H1 (cell line): Measurements from ENCODE around the gene CFAP58. TPM values are rescaled to one million over a fixed set of nuclear protein-coding genes. Genes with fewer than 3 reads are reported as not detected.

Experiments
- CTCF ChIA-PET: fragments of 300-600 bp; sonication (Branson Sonifier 250); formaldehyde crosslinking; loops from one replicate; lab custom pipeline; 2021; ENCODE audit not compliant: partially characterized antibody; lab: Charles Lee
- POLR2A ChIA-PET: fragments of 300-600 bp; sonication (Branson Sonifier 250); formaldehyde crosslinking; loops from one replicate; lab custom pipeline; 2021; ENCODE audit warnings: inconsistent platforms; ENCODE audit not compliant: partially characterized antibody; lab: Charles Lee
- DNase-seq, 2 experiments: peaks; one replicate each; pipeline versions ENCODE4 v3.0.0 to v3.0.0-alpha.2; 2010 to 2022; ENCODE audit warnings: low spot score in 2 of 2, low read depth in 1 of 2, mixed read lengths in 1 of 2
- FAIRE-seq: peaks from 2 replicates; lab custom pipeline; 2011; peaks lifted over from hg19 to GRCh38; lab: Jason Lieb, UNC
- H2AFZ ChIP-seq: 2 replicates; pipeline ENCODE4 v1.8.1; 2012; ENCODE audit warnings: low read length, inconsistent platforms
- H2AK5ac ChIP-seq: 2 replicates; pipeline ENCODE4 v1.6.1; 2013; ENCODE audit warnings: low read depth, low read length
- H2BK120ac ChIP-seq: replicated peaks from 2 replicates; pipeline ENCODE3; 2013; ENCODE audit warnings: low read depth, low read length, inconsistent platforms
- H2BK12ac ChIP-seq: 2 replicates; pipeline ENCODE4 v1.6.1; 2013; ENCODE audit warnings: low read depth, low read length
- H2BK15ac ChIP-seq: 2 replicates; pipeline ENCODE4 v1.6.1; 2013; ENCODE audit warnings: low read length
- H2BK20ac ChIP-seq: 2 replicates; pipeline ENCODE4 v1.6.1; 2013; ENCODE audit warnings: low read length
- H2BK5ac ChIP-seq: 2 replicates; pipeline ENCODE4 v1.6.1; 2013; ENCODE audit warnings: low read depth, low read length
- H3K14ac ChIP-seq: 2 replicates; pipeline ENCODE4 v1.6.1; 2013; ENCODE audit warnings: inconsistent platforms; ENCODE audit not compliant: insufficient read length
- H3K18ac ChIP-seq: 2 replicates; pipeline ENCODE4 v1.6.1; 2013; ENCODE audit warnings: low read length; ENCODE audit errors: extremely low read depth
- H3K23ac ChIP-seq: 2 replicates; pipeline ENCODE4 v1.6.1; 2013; ENCODE audit warnings: inconsistent platforms; ENCODE audit not compliant: insufficient read length
- H3K23me2 ChIP-seq: 2 replicates; pipeline ENCODE4 v1.6.1; 2013; ENCODE audit warnings: low read depth, low read length
- H3K27ac ChIP-seq: 2 replicates; pipeline ENCODE4 v1.6.1; 2011; ENCODE audit warnings: low read depth, low read length, inconsistent platforms
- H3K27me3 ChIP-seq, 4 experiments: replicated peaks in 1 of 4; 1 replicate in 1 of 4; 2 replicates in 3 of 4; pipeline versions ENCODE4 v1.6.1 to v1.8.1; 2011 to 2013; ENCODE audit warnings: low read length in 3 of 4, mild to moderate bottlenecking in 3 of 4, inconsistent platforms in 2 of 4, mixed read lengths in 2 of 4, moderate library complexity in 1 of 4; ENCODE audit not compliant: control insufficient read depth in 3 of 4, insufficient read depth in 3 of 4; ENCODE audit errors: extremely low read depth in 1 of 4
- H3K36me3 ChIP-seq, 4 experiments: 2 replicates each; pipeline versions ENCODE4 v1.6.1 to v1.8.1; 2011 to 2013; ENCODE audit warnings: mild to moderate bottlenecking in 4 of 4, low read length in 3 of 4, moderate library complexity in 2 of 4, control low read depth in 1 of 4, inconsistent platforms in 1 of 4; ENCODE audit not compliant: insufficient read depth in 4 of 4, control insufficient read depth in 2 of 4
- H3K4ac ChIP-seq: replicated peaks from 2 replicates; pipeline ENCODE3; 2013; ENCODE audit warnings: low read length, low read depth, mixed read lengths, inconsistent platforms; ENCODE audit not compliant: insufficient read length
- H3K4me1 ChIP-seq, 4 experiments: replicated peaks in 1 of 4; 1 replicate in 1 of 4; 2 replicates in 3 of 4; pipeline versions ENCODE4 v1.6.1 to v1.8.1; 2011 to 2013; ENCODE audit warnings: low read length in 3 of 4, inconsistent platforms in 2 of 4, mixed read lengths in 1 of 4; ENCODE audit not compliant: insufficient read depth in 4 of 4, control insufficient read depth in 3 of 4
- H3K4me2 ChIP-seq, 2 experiments: 2 replicates each; pipeline versions ENCODE4 v1.6.1 to v1.8.1; 2011 to 2013; ENCODE audit warnings: low read depth in 2 of 2, low read length in 2 of 2, control low read depth in 1 of 2, inconsistent platforms in 1 of 2, mild to moderate bottlenecking in 1 of 2; ENCODE audit not compliant: insufficient read depth in 1 of 2
- H3K4me3 ChIP-seq, 4 experiments: fragments of 200-600, 300-600 bp in 1 of 4; sonication (generic), shearing (Covaris generic), sonication (Bioruptor Twin) in 1 of 4; 2 replicates each; pipeline versions ENCODE4 v1.5.1 to v1.8.1; 2011 to 2016; ENCODE audit warnings: low read length in 4 of 4, low read depth in 3 of 4, control low read depth in 2 of 4, inconsistent platforms in 2 of 4, mild to moderate bottlenecking in 2 of 4, mixed read lengths in 1 of 4, moderate library complexity in 1 of 4; ENCODE audit not compliant: insufficient read depth in 2 of 4; ENCODE audit errors: extremely low read depth in 1 of 4
- H3K56ac ChIP-seq: replicated peaks from 2 replicates; pipeline ENCODE3; 2013; ENCODE audit warnings: low read depth, mild to moderate bottlenecking, mixed read lengths, low read length, inconsistent platforms; ENCODE audit not compliant: insufficient read length
- H3K79me1 ChIP-seq: 2 replicates; pipeline ENCODE4 v1.6.1; 2013; ENCODE audit warnings: low read depth, low read length, control low read depth
- H3K79me2 ChIP-seq, 2 experiments: 2 replicates each; pipeline versions ENCODE4 v1.6.1 to v1.8.1; 2012 to 2013; ENCODE audit warnings: low read length in 2 of 2, mild to moderate bottlenecking in 2 of 2, inconsistent platforms in 1 of 2; ENCODE audit not compliant: insufficient read depth in 2 of 2, control insufficient read depth in 1 of 2
- H3K9ac ChIP-seq, 4 experiments: replicated peaks in 1 of 4; 1 replicate in 1 of 4; 2 replicates in 3 of 4; pipeline versions ENCODE4 v1.6.1 to v1.8.1; 2011 to 2013; ENCODE audit warnings: low read depth in 3 of 4, low read length in 3 of 4, control low read depth in 2 of 4, mild to moderate bottlenecking in 2 of 4, moderate library complexity in 2 of 4, inconsistent platforms in 1 of 4; ENCODE audit errors: extremely low read depth in 1 of 4
- H3K9me3 ChIP-seq, 2 experiments: 2 replicates each; pipeline versions ENCODE4 v1.6.1 to v1.8.1; 2012 to 2013; ENCODE audit warnings: mild to moderate bottlenecking in 2 of 2, moderate library complexity in 2 of 2, control low read depth in 1 of 2, inconsistent platforms in 1 of 2, low read depth in 1 of 2, low read length in 1 of 2, mixed read lengths in 1 of 2; ENCODE audit not compliant: insufficient read depth in 2 of 2
- H4K20me1 ChIP-seq, 2 experiments: replicated peaks in 1 of 2; 2 replicates each; pipeline versions ENCODE3 to v1.8.1; 2011 to 2013; ENCODE audit warnings: inconsistent platforms in 2 of 2, low read length in 2 of 2, mild to moderate bottlenecking in 1 of 2; ENCODE audit not compliant: insufficient read depth in 2 of 2, control insufficient read depth in 1 of 2
- H4K5ac ChIP-seq: 2 replicates; pipeline ENCODE4 v1.6.1; 2013; ENCODE audit warnings: low read length, low read depth, mixed read lengths, inconsistent platforms; ENCODE audit not compliant: insufficient read length
- H4K8ac ChIP-seq: 2 replicates; pipeline ENCODE4 v1.8.0; 2013; ENCODE audit warnings: mild to moderate bottlenecking, moderate library complexity, low read length, inconsistent platforms; ENCODE audit not compliant: insufficient read depth; ENCODE audit errors: extremely low read depth
- H4K91ac ChIP-seq: replicated peaks from 2 replicates; pipeline ENCODE3; 2013; ENCODE audit warnings: low read length, mixed read lengths, inconsistent platforms; ENCODE audit not compliant: insufficient read length
- FOSL1 ChIP-seq: IDR thresholded peaks from 2 replicates; pipeline ENCODE4 v1.6.1; 2011; ENCODE audit warnings: mild to moderate bottlenecking, low read depth, low read length, moderate library complexity; ENCODE audit not compliant: insufficient read depth
- JUND ChIP-seq: IDR thresholded peaks from 2 replicates; pipeline ENCODE4 v1.6.1; 2011; ENCODE audit warnings: mild to moderate bottlenecking, improper control_type of control experiment, low read length
- POLR2A ChIP-seq, 2 experiments: IDR thresholded peaks; 1 replicate in 1 of 2; 2 replicates in 1 of 2; pipeline ENCODE4 v1.6.1; 2011; ENCODE audit warnings: low read depth in 2 of 2, low read length in 2 of 2, mild to moderate bottlenecking in 2 of 2; ENCODE audit errors: control extremely low read depth in 1 of 2
- SP1 ChIP-seq: IDR thresholded peaks from 2 replicates; pipeline ENCODE4 v1.6.1; 2011; ENCODE audit warnings: low read depth, low read length
- TAF1 ChIP-seq: IDR thresholded peaks from 2 replicates; pipeline ENCODE4 v1.6.1; 2011; ENCODE audit warnings: mild to moderate bottlenecking, low read depth, low read length
- WGBS, 2 experiments: shearing (Covaris generic) in 1 of 2; methylation state at CpG; one replicate each; pipeline versions ENCODE4 v1.1.6 to v1.1.7; 2013 to 2015; ENCODE audit warnings: low lambda C conversion rate in 2 of 2, mixed read lengths in 2 of 2, inconsistent platforms in 1 of 2, low coverage in 1 of 2, missing lambda C conversion rate in 1 of 2; ENCODE audit not compliant: insufficient replicate concordance in 2 of 2, insufficient coverage in 1 of 2, insufficient read length in 1 of 2; ENCODE audit errors: extremely low coverage in 1 of 2, missing lambda C conversion rate in 1 of 2; 5-methylcytosine and 5-hydroxymethylcytosine counted together
- polyA plus RNA-seq, 7 experiments: library from polyadenylated mRNA; depleted of rRNA in 3 of 7; stranded (reverse) in 5 of 7; unstranded in 2 of 7; fragments of >200 nt in 5 of 7; fragments of 200-250 nt in 2 of 7; gene quantifications; 1 replicate in 5 of 7; 2 replicates in 1 of 7; 4 replicates in 1 of 7; pipeline versions ENCODE4 v1.2.1 to v1.2.3, GENCODE V29; 2011 to 2013; ENCODE audit warnings: missing spikeins in 2 of 7, mixed read lengths in 2 of 7
- total RNA-seq: library from RNA; stranded (reverse); fragmentation: NEBNext Ultra II Directional; extraction: Animal tissue kit (Norgen Biotek cat#: 25700); gene quantifications from 2 replicates; pipeline ENCODE4 v1.2.1, GENCODE V29; 2021

CFAP58 gene
- total and polyA plus RNA-seq, 2 of the 8 experiments (the other 6 are each of a cell fraction or from before 2014, with no cell fraction given), result 0.32 to 0.71 TPM

GRCh38 chr10:104328646-104328895 lies 25.1 kb upstream of the CFAP58 start:
- no peak overlapping the region for H3K23ac ChIP-seq
- peak overlapping the region; percentile 30 for H4K91ac ChIP-seq
- H3K4me1 ChIP-seq, result peaks cover 48 to 77% (median 59%) of the 10 kb centered on the region in 4 experiments
- no peak overlapping the region for H2BK20ac ChIP-seq
- H2AK5ac ChIP-seq, result no peak overlapping the region; the same call in 1 of the 2 replicates
- POLR2A ChIA-PET, result interaction anchor here (2.4 to 4.9 kb wide), 2 partner anchors 10 to 23 kb away, joined by 9 to 37 read pairs; partner anchors contain the start of gene ITPRIP
- H3K36me3 ChIP-seq, result no peaks in the 10 kb centered on the region
- 4% methylated on average over 3 of the region's 3 CpGs; no CpG with 5 or more reads in 1 of the 2 experiments for WGBS, 2 experiments
- H2BK120ac ChIP-seq, result no peak overlapping the region
- H3K9ac ChIP-seq, result peak overlapping the region in 2 of 4 experiments; percentile 39 to 52; a peak in 3 of 7 replicates
- H3K23me2 ChIP-seq, result no peaks in the 10 kb centered on the region
- H4K5ac ChIP-seq, result peak overlapping the region; percentile 7
- no peaks in the 10 kb centered on the region for H3K9me3 ChIP-seq
- H3K14ac ChIP-seq, result no peak overlapping the region
- peak overlapping the region; percentile 69 for H2BK5ac ChIP-seq
- peak overlapping the region; percentile 87; the same call in 1 of the 2 replicates for H3K27ac ChIP-seq
- DNase-seq (no peak), FAIRE-seq (no peak)
- peaks cover 4 to 88% of the 10 kb centered on the region in 2 experiments; a peak in 3 of 4 replicates for H3K79me2 ChIP-seq
- no peak overlapping the region for H3K56ac ChIP-seq
- H2BK12ac ChIP-seq, result peak overlapping the region; percentile 42
- no peak overlapping the region for H2AFZ ChIP-seq
- H3K18ac ChIP-seq, result peak overlapping the region; percentile 65
- peak overlapping the region; percentile 66 to 79 for H3K4me2 ChIP-seq
- peaks cover 41% of the 10 kb centered on the region for H3K79me1 ChIP-seq
- peak overlapping the region; percentile 22; the same call in 1 of the 2 replicates for H4K8ac ChIP-seq
- H3K4ac ChIP-seq, result no peak overlapping the region
- H3K4me3 ChIP-seq, result peak overlapping the region in 3 of 4 experiments; percentile 17 to 44 (median 24); a peak in 5 of 8 replicates
- TF ChIP-seq SP1 (0 out of 2 replicates have a peak, but pooled peaks have one; percentile 2), JUND (no peak), POLR2A (IDR thresholded peaks at IDR 0.05; ENCODE audit: control extremely low read depth in 1 of 2, low read depth in 2 of 2, low read length in 2 of 2) (peak in 1 of 2 experiments; percentile 16; a peak in 2 of 3 replicates), FOSL1 (no peak), TAF1 (peak; percentile 15; the same call in 1 of the 2 replicates)
- TF ChIP-seq, all 59 proteins: peak for 3
- no peak overlapping the region for H2BK15ac ChIP-seq
- CTCF ChIA-PET, result interaction anchor here (0.8 to 18.5 kb wide), 6 partner anchors 12 to 294 kb away, joined by 3 to 166 read pairs (median 4); partner anchors contain the start of gene CFAP58
- peaks cover 4% of the 10 kb centered on the region in 2 experiments for H4K20me1 ChIP-seq
- H3K27me3 ChIP-seq, result no peaks in the 10 kb centered on the region
